SJCRH30 (cell line): Measurements from ENCODE around the gene QRICH2. TPM values are rescaled to one million over a fixed set of nuclear protein-coding genes. Genes with fewer than 3 reads are reported as not detected.
"Not testable (repeated sequence)": the region's sequence is repeated elsewhere in the genome, so short reads cannot be mapped to it uniquely, and the experiment has no call there.

ENCODE experiments used
- DNase-seq, 2 experiments: peaks; one replicate each; pipeline ENCODE4 v3.0.0-alpha.2; 2015 to 2020
- H3K27ac ChIP-seq: fragments of 250-450 bp; sonication (Bioruptor Pico); 2 replicates; pipeline ENCODE4 v1.5.1; 2020; ENCODE audit warnings: mild to moderate bottlenecking, moderate library complexity
- H3K27me3 ChIP-seq: fragments of 250-450 bp; sonication (Bioruptor Pico); 2 replicates; pipeline ENCODE4 v1.5.1; 2020; ENCODE audit warnings: mild to moderate bottlenecking, moderate library complexity
- H3K36me3 ChIP-seq: fragments of 250-450 bp; sonication (Bioruptor Pico); 2 replicates; pipeline ENCODE4 v1.5.1; 2020; ENCODE audit warnings: mild to moderate bottlenecking, moderate library complexity
- H3K4me1 ChIP-seq: fragments of 250-450 bp; sonication (Bioruptor Pico); 2 replicates; pipeline ENCODE4 v1.5.1; 2020; ENCODE audit warnings: mild to moderate bottlenecking, moderate library complexity
- H3K4me3 ChIP-seq: fragments of 250-450 bp; sonication (Bioruptor Pico); 2 replicates; pipeline ENCODE4 v1.5.1; 2020; ENCODE audit warnings: mild to moderate bottlenecking, moderate library complexity
- H3K9me3 ChIP-seq: fragments of 250-450 bp; sonication (Bioruptor Pico); replicated peaks from 2 replicates; pipeline ENCODE4 v1.5.1; 2020; ENCODE audit warnings: mild to moderate bottlenecking, moderate library complexity
- total RNA-seq: library from RNA; depleted of rRNA; stranded (reverse); fragments of >200 nt; shearing (Covaris generic); gene quantifications from 2 replicates; pipeline ENCODE4 v1.2.3, GENCODE V29; 2014

The QRICH2 gene
- total RNA-seq, 1 experiment from 2014 or later, result 2.7 TPM

GRCh38 chr17:76336756-76337412 is 28.8 kb upstream of the QRICH2 start:
- no peaks in the 10 kb centered on the region for H3K27me3 ChIP-seq
- H3K4me3 ChIP-seq, result no peak overlapping the region
- peak overlapping the region; percentile 57 for H3K27ac ChIP-seq
- H3K9me3 ChIP-seq, result no peaks in the 10 kb centered on the region
- peaks cover 17% of the 10 kb centered on the region for H3K36me3 ChIP-seq
- DNase-seq, result peak in 1 of 2 experiments; percentile 36
- H3K4me1 ChIP-seq, result peaks cover 14% of the 10 kb centered on the region

DNA sequence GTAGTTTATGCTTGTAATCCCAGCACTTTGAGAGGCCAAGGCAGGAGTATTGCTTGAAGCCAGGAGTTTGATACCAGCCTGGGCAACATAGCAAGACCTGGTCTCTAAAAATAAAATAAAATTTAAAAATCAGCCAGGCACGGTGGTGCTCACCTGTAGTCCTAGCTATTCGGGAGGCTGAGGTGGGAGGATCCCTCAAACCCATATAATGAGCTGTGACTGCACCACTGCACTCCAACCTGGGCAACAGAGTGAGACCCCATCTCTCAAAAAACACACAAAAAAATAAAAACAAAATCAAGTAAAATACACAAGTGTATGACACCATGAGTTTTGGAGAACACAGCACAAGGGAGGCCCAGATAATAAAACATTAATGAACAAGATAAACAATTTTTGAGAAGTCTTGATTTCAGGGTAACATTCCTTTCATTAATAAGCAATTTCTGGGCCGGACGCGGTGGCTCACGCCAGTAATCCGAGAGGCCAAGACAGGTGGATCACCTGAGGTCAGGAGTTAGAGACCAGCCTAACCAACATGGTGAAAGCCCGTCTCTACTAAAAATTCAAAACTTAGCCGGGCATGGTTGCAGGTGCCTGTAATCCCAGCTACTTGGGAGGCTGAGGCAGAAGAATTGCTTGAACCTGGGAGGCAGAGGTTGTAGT is 27.8 kb upstream of the QRICH2 start:
- no peaks in the 10 kb centered on the region for H3K27me3 ChIP-seq
- no peaks in the 10 kb centered on the region for H3K9me3 ChIP-seq
- no peak overlapping the region for H3K4me3 ChIP-seq
- H3K27ac ChIP-seq, result no peak overlapping the region
- peaks cover 22% of the 10 kb centered on the region for H3K36me3 ChIP-seq
- DNase-seq, result no peak
- H3K4me1 ChIP-seq, result peaks cover 14% of the 10 kb centered on the region

GRCh38 chr17:76333673-76334505 is 25.8 kb upstream of the QRICH2 start:
- no peak for DNase-seq
- Histone ChIP-seq H3K9me3 (no peaks in the 10 kb centered on the region), H3K27ac (no peak overlapping the region), H3K4me3 (no peak overlapping the region), H3K36me3 (peaks cover 37% of the 10 kb centered on the region), H3K4me1 (peaks cover 14% of the 10 kb centered on the region), H3K27me3 (no peaks in the 10 kb centered on the region)

GRCh38 chr17:76331083-76331482 is 23.0 kb upstream of the QRICH2 start:
- no peak overlapping the region for H3K27ac ChIP-seq
- peaks cover 60% of the 10 kb centered on the region for H3K36me3 ChIP-seq
- no peaks in the 10 kb centered on the region for H3K9me3 ChIP-seq
- no peak overlapping the region for H3K4me3 ChIP-seq
- H3K4me1 ChIP-seq, result no peaks in the 10 kb centered on the region
- DNase-seq, result no peak
- no peaks in the 10 kb centered on the region for H3K27me3 ChIP-seq

DNA sequence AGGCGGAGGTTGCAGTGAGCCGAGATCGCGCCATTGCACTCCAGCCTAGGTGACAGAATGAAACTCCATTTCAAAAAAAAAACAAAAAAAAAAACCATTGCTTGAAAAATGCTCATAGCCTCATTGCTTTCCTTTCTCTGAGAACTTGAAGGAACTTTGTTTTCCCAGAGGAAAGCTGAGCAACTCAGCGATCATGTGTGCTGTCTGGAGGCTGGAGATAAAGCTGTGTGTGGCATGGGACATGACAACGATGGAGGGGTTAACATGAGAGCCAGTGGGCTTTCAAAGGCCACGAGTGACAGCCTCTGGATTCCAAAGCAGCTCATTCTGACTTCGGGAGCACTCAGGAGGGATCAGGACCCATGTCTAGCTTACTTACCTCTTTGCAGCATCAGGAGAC is 21.6 kb upstream of the QRICH2 start:
- Histone ChIP-seq H3K4me3 (no peak overlapping the region), H3K9me3 (no peaks in the 10 kb centered on the region), H3K4me1 (no peaks in the 10 kb centered on the region), H3K27me3 (no peaks in the 10 kb centered on the region), H3K27ac (no peak overlapping the region), H3K36me3 (peaks cover 57% of the 10 kb centered on the region)
- no peak for DNase-seq

- no peaks in the 10 kb centered on the region for H3K9me3 ChIP-seq
- no peak overlapping the region for H3K27ac ChIP-seq
- no peaks in the 10 kb centered on the region for H3K27me3 ChIP-seq
- no peak overlapping the region for H3K4me3 ChIP-seq
- no peaks in the 10 kb centered on the region for H3K4me1 ChIP-seq
- DNase-seq, result no peak
- H3K36me3 ChIP-seq, result peaks cover 65% of the 10 kb centered on the region
Measured at GRCh38 chr17:76327696-76328095, 19.6 kb upstream of the QRICH2 start.

DNA sequence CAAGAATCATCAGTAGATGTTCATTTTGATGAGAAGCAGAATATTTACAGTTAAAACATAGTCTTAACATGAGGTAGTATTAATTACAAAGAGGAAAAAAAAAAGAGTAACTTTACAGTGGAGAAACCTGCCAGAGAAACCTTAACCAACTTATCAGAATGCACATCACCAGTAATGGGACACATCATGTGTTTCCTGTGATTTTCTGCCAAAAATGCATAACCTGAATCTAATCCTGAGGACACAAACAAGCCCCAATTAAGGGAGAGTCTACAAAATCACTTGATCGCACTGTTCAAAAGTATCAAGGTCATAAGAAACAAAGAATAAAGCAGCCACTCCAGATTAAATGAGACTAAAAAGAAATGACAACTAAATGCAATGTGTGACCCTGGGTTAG is 18.2 kb upstream of the QRICH2 start:
- peaks cover 68% of the 10 kb centered on the region for H3K36me3 ChIP-seq

GRCh38 chr17:76318586-76318985 is 10.5 kb upstream of the QRICH2 start:
- peaks cover 41% of the 10 kb centered on the region for H3K36me3 ChIP-seq
- H3K9me3 ChIP-seq, result no peaks in the 10 kb centered on the region
- H3K4me1 ChIP-seq, result no peaks in the 10 kb centered on the region
- DNase-seq, result no peak
- no peaks in the 10 kb centered on the region for H3K27me3 ChIP-seq
- H3K27ac ChIP-seq, result no peak overlapping the region
- H3K4me3 ChIP-seq, result no peak overlapping the region

More for the DNA sequence above, 18.2 kb upstream of the QRICH2 start:
- no peak overlapping the region for H3K4me3 ChIP-seq
- no peaks in the 10 kb centered on the region for H3K4me1 ChIP-seq
- no peaks in the 10 kb centered on the region for H3K9me3 ChIP-seq
- DNase-seq, result no peak
- H3K27ac ChIP-seq, result no peak overlapping the region
- H3K27me3 ChIP-seq, result no peaks in the 10 kb centered on the region

DNA sequence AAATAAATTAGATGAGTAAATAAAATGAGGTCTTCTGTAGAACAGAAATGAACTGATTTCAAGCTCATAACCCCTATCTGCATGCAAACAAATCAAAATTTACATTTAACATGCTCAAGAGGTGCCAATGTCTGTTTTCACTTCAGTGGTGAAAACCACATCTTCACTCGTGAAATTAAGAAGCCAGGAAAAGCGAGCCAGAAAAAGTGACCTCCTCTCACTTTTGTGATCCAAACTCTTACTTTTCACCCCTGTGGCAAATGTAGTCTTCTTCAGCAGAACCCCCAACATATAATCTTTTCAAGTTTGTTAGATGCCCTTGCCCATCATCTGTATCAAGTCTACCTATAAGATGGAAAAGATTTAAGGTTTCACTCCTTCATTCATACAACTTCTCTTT is 9.5 kb upstream of the QRICH2 start:
- Histone ChIP-seq H3K36me3 (peaks cover 43% of the 10 kb centered on the region), H3K9me3 (no peaks in the 10 kb centered on the region), H3K27ac (no peak overlapping the region), H3K4me3 (no peak overlapping the region), H3K27me3 (no peaks in the 10 kb centered on the region), H3K4me1 (no peaks in the 10 kb centered on the region)
- no peak for DNase-seq

GRCh38 chr17:76314392-76315227 is 6.5 kb upstream of the QRICH2 start:
- Histone ChIP-seq H3K4me1 (no peaks in the 10 kb centered on the region), H3K9me3 (no peaks in the 10 kb centered on the region), H3K36me3 (peaks cover 41% of the 10 kb centered on the region), H3K27me3 (no peaks in the 10 kb centered on the region), H3K4me3 (no peak overlapping the region), H3K27ac (no peak overlapping the region)
- no peak for DNase-seq

GRCh38 chr17:76312735-76313134 is 4.7 kb upstream of the QRICH2 start:
- no peaks in the 10 kb centered on the region for H3K27me3 ChIP-seq
- no peak overlapping the region for H3K27ac ChIP-seq
- H3K4me1 ChIP-seq, result no peaks in the 10 kb centered on the region
- H3K36me3 ChIP-seq, result peaks cover 51% of the 10 kb centered on the region
- no peak overlapping the region for H3K4me3 ChIP-seq
- no peak for DNase-seq
- no peaks in the 10 kb centered on the region for H3K9me3 ChIP-seq

DNA sequence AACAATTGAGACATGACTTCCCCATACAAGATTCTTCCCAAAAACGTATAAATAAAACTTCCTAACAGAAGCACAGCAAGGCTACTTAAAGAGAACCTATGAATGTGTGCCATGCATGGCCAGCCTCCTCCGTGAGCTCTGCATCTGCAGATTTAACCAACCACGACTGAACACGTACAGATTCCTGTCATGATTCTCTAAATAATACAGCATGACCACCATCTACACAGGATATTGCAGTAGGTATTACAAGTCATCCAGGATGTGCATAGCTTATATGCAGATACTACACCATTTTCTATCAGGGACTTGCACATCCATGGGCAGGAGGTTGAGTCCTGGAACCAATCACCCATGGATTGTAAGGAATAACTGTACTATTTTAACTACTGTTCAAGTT is 1.4 kb upstream of the QRICH2 start:
- Histone ChIP-seq H3K27me3 (no peaks in the 10 kb centered on the region), H3K4me3 (no peak overlapping the region), H3K4me1 (no peaks in the 10 kb centered on the region), H3K36me3 (peaks cover 37% of the 10 kb centered on the region), H3K9me3 (no peaks in the 10 kb centered on the region), H3K27ac (no peak overlapping the region)
- DNase-seq, result no peak

DNA sequence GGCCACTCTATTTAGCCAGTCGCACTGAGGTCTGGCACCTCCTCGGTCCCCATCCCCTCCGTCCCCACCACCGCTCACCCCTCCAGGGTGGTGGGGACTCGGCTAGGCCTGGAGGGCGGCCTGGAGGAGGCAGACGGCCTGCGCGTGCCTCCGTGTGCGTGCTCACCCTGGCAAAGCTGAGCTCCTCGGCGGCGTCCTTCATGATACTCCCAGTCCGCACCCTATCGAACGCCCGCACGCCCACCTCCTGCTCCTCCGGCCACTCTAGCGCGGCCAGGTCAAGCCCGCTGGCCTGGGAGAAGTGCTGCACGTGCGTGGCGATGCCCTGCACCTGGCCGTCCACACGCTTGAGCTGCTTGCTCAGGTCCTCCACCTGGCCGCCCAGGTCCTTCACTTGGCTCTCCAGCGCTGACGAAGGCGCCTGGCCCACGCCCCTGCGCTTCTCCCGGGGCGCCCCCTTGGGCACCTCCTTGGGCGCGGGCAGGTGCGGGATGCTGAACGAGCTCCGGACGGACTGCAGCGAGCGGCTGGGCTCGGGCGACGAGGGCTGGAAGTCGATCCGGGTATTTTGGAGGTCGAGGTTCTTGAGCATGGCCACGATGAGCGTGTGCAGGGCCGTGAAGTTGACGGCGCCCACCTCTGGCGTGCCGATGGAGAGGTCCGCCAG is 644 bp downstream of the QRICH2 start:
- Histone ChIP-seq H3K27me3 (no peaks in the 10 kb centered on the region), H3K4me3 (no peak overlapping the region), H3K36me3 (peaks cover 22% of the 10 kb centered on the region), H3K27ac (no peak overlapping the region), H3K4me1 (no peaks in the 10 kb centered on the region), H3K9me3 (no peaks in the 10 kb centered on the region)
- DNase-seq, result no peak

DNA sequence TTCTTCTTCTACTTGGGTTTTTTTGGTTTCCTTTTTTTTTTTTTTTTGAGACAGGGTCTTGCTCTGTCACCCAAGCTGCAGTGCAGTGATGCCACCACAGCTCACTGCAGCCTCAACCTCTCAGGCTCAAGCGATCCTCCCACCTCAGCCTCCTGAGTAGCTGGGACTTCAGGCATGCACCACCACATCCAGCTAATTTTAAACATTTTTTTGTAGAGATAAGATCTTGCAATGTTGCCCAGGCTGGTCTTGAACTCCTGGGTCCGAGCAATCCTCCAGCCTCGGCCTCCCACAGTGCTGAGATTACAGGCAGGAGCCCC is 3.0 kb downstream of the QRICH2 start:
- not testable (repeated sequence) for DNase-seq, H3K4me1 ChIP-seq, H3K27ac ChIP-seq, H3K9me3 ChIP-seq, H3K27me3 ChIP-seq, H3K4me3 ChIP-seq
- H3K36me3 ChIP-seq, result peaks cover 15% of the 10 kb centered on the region
